Activated CD4-positive, alpha-beta T cell treated with anti-CD3 and anti-CD28 coated beads for 48 hours (primary cell): Measurements from ENCODE around the gene MAPK12.
A peak's percentile ranks its signal among the peaks of the same experiment; 100 is the strongest.

ENCODE experiments used
- DNase-seq: peaks from one replicate; pipeline ENCODE4 v3.0.0-alpha.2; 2020

MAPK12 gene

DNA sequence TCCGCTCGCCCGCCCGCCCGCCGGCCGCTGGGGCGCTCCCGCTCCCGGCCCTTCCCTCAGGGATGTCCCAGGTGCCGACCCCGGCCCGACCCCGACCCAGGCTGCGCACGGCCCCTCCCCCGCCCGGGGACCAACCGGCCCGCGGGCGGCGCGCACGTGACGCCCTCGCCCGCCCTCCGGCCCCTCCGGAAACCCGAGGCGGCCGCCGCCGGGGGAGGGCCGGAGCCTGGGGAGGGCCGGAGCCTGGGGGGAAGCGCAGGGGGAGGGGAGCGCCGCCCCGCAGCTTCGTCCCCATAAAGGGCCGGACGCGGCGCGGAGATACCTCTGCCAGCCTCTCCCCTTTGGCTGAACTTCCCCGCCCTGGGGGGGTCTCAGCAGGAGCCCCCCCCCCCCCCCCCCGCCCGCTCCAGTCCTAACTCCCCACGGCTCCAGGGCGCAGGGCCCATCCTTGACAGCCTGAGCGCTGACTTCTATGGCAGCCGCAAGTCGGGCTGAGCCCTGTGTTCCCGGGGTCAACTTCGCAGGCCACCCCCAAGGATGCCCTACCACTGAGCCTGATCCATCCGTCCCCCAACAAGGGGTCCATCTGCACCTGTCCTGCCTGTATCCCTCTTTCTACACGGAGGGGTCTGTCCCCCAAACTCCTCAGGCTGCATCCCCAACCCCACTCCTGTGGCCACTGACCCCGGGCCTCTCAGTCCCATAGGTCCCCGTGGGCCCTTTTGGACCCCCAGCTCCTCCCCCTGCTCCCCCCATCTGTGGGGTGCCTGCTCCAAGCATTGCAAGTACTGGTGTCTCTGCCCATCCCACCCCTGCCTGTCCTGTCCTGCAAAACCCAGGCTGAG lies at the start of gene MAPK12:
TSS of gene MAPK12 (minus strand) at position 69 of the 845 bp plus-strand sequence. CDS start 174 bp downstream, outside the sequence.
- DNase-seq: no peak

- DNase-seq: no peak
Observed at GRCh38 chr22:50310949-50311444, 49.5 kb upstream of the MAPK12 start.

- DNase-seq: no peak
Observed at GRCh38 chr22:50310031-50310722, 48.7 kb upstream of the MAPK12 start.

- no peak for DNase-seq
Observed at GRCh38 chr22:50309601-50309991, 48.1 kb upstream of the MAPK12 start.

DNA sequence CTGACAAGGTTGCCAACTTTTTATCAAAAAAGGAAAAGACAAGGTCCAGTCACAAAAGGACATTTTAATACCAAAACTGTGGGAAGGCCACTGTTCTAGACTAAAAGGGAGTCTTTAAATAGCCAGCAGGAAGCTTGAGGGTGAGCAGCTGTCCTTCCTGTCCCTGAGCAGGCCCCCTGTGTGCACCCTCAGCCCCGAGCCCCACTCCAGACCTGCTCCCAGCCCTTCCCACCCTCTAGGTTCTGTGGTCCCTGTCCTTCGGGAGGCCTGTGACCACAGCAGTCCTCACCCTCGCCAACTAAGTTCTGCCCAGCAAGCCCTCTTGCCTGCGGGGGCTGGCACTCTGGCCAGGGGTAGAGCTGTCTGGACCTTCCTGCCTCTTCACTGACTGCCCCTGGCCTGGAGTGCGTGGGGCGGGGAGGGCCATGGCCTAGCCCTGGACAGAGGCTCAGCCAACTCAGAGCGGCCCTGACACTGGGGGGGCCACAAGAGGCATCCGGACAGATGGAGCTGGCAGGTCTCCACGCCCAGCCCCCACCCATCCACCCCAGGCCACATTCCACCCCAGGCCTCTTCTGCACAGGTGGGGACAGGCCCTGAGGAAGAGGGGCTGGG lies 47.6 kb upstream of the MAPK12 start:
- no peak for DNase-seq

- DNase-seq: no peak
Observed at GRCh38 chr22:50308597-50308935, 47.1 kb upstream of the MAPK12 start.

GRCh38 chr22:50307890-50308596 lies 46.6 kb upstream of the MAPK12 start:
- DNase-seq: no peak

DNA sequence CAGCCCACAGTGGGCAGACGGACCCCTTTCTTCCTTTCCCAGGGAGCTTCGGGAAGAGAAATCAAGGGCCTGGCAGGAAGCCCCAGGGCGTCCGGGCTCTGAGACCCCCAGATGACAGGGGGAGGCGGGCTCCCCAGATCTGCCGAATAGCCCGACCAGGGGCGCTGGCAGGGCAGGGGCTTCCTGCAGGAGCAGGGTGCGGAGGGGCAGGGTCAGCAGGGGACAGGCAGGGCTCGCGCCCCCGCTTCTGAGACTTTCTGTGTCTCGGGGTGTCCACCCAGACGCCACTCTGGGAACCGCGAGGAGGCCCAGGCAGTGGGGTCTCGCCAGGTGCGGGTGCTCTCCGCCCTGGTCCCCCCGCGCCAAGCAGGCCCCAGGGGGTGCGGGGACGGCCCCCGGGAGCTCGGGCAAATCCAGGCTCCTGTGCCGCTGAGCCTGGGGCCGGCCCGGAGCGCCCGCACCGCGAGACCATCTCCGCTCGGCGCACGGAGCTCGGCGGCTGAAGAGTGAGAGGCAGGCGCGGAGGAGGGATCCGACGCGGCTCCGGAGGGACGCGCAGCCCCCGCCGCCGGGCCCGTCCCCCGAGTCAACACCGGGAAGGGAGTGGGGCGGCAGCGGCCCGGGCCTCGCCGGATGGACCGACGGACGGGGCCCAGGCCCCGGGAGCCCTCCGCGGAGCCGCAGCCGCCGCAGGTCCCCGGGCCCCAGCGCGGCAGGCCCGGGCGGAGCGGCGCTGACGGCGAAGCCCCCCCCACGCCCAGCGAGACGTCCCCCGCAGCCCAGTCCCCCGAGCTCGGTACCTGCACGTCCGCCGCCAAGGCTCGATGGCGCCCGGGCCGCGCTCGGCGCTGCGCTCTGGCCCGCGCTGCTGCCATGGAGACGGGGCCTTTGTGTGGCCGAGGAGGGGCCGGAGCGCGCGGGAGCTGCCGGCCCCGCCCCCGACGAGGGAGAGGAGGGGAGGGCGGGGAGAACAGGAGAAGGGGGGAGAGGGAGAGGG lies 45.6 kb upstream of the MAPK12 start, which contains the start of gene PLXNB2:
TSS of gene PLXNB2 (minus strand) at position 894 of the 997 bp plus-strand sequence. CDS start 17,062 bp downstream, outside the sequence.
- DNase-seq: peak; percentile 28

GRCh38 chr22:50305923-50306566 lies 44.6 kb upstream of the MAPK12 start:
- DNase-seq: no peak

- DNase-seq: no peak
Observed at GRCh38 chr22:50305393-50305922, 44.0 kb upstream of the MAPK12 start.

DNA sequence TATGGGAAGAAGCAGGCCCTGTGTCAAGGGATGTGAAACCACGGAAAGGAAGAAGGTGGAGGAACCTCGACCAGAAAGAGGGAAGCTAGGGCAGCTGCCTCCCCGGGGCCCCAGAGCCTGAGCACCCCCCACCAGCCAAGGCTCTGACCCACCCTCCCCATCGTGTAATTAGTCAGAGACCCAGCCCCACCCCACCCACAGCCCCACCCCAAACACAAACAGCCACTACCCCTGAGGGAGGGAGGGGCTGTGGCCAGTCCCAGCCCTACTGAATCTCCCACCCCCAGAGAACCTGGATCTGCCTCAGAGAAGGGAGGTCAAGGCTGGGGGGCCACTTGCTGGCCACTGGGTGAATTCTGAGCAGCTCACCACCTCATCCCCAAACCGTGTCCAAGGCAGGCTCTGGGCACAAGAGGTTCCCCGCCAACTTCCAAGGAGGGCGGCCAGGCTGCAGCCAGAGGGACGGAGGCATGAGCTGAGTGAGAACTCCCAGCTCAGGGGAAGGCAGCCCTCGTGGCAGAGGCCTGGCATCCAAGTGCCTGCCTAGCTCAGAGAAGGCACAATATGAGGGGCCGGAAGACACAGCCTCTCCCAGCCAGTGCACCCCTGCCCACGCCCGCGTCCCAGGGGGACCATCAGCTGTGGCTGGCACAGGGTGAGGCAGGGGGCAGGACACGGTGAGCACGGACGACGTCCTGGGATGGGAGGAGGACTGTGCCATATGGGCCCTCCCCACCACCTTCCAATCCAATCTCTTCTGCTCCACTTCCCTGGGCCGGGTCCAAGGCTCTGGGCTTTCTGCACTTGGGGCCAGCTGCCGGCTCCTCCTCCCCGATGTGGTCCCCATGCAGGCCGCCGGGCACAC lies 43.3 kb upstream of the MAPK12 start:
- DNase-seq: no peak

- DNase-seq: peak; percentile 24
Observed at GRCh38 chr22:50303848-50304527, 42.5 kb upstream of the MAPK12 start.

DNA sequence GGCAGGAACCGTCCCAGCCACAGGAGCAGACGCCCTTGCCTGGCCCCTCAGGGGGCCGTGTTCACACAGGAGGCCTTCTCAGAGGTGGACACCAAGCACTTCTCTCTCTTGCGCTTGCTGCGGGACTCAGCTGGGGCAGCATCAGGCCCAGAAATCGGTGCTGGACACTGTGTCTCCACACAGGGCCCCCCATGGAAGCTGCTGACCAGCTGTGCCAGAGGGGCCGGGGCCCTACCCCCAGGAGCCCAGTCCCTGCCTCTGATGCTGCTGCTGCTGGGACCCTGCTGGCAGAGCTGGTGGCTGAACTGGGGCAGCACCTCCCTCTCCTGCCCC lies 42.0 kb upstream of the MAPK12 start:
- DNase-seq: no peak

DNA sequence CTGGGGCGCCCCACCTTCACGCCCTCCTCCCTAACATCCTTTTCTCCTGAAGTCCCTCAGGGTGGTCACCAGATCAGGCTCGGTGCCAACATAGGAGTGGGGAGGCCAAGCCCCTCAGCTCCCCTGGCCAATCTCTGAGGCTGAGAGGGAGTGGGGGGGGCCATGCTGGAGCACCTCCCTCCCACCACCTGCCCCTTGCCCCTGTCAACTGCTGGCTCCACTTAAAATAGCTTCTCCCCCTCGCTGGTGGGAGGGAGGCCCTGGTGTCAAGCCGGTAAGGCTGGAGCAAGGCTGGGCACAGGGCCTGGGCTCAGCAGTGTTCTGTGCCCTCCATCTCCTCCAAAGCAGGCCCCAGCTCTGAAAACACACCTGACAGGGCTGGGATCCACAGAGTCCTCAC lies 41.1 kb upstream of the MAPK12 start:
- no peak for DNase-seq

DNA sequence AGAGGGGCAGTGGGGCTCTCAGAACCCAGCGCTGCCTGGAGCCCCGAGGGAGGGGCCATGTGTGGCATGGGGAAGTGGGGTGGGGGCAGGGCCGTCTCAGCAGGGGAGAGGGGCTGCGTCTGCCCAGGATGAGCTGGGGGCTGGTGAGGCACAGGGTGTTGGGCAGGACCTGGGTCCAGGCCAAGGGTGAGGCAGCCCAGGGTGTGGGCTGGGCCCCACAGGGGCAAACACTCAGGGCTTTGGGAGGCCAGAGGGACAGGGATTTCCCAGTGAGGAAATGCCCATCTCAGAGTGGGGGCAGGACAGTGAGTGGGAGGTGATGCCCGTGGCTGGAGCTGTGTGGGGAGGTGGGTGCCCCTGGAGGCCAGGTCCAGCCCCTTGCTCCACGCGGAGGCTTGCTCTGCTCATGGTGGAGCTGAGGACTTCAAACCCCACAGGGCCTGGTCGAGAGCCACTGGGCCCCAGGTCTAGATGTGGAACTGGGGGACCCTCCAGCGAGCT lies 40.6 kb upstream of the MAPK12 start:
- no peak for DNase-seq

- no peak for DNase-seq
Observed at GRCh38 chr22:50301581-50301991, 40.1 kb upstream of the MAPK12 start.

GRCh38 chr22:50300620-50301257 lies 39.3 kb upstream of the MAPK12 start:
- no peak for DNase-seq

DNA sequence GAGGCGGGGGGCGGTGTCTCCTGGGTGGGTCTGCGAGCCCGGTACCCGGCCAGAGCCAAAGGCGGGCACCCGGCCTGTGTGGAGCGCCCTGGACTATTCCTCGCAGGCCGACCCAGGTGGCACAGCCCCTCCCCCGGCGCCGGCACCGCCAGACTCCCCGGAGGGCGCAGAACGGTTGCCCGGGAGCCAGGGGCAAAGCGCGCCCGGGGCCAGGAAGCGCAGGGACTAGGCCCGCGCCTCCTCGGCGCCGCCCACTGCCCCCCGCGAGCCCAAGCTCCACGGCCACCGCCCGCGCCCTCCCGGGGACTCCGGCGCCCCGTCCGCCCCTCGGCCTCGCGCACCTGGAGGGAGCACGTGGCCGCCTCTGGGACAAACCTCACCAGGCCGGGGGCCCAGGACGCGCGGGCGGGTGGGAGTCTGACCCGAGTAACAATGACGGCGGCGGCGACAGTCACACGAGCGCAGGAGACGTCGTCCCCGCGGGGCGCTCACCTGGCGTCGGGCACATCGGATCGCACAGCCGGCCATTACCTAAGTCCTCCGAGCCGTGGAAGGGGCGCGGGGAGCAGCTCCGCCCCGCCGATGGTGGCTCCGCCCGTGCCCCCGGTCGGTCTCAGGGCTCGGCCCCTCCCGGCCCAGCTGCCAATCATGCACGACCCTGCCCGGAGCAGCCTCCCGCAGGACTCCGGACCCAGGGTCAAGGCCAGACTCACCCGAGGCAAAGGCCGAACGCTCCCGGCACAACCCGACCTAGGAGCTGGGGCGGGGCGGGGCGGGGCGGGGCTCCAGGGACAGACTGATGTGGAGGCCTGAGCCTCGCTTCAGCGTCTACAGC lies 38.5 kb upstream of the MAPK12 start:
- DNase-seq: no peak
